NCI-H2029 (cell line): Measurements from ENCODE around the gene GTF3C1.
"Not testable (repeated sequence)": the region's sequence is repeated elsewhere in the genome, so short reads cannot be mapped to it uniquely, and the experiment has no call there.

ENCODE experiments used
- DNase-seq: peaks from one replicate; lab custom pipeline; 2025; lab: John Stamatoyannopoulos, UW

The GTF3C1 gene

DNA sequence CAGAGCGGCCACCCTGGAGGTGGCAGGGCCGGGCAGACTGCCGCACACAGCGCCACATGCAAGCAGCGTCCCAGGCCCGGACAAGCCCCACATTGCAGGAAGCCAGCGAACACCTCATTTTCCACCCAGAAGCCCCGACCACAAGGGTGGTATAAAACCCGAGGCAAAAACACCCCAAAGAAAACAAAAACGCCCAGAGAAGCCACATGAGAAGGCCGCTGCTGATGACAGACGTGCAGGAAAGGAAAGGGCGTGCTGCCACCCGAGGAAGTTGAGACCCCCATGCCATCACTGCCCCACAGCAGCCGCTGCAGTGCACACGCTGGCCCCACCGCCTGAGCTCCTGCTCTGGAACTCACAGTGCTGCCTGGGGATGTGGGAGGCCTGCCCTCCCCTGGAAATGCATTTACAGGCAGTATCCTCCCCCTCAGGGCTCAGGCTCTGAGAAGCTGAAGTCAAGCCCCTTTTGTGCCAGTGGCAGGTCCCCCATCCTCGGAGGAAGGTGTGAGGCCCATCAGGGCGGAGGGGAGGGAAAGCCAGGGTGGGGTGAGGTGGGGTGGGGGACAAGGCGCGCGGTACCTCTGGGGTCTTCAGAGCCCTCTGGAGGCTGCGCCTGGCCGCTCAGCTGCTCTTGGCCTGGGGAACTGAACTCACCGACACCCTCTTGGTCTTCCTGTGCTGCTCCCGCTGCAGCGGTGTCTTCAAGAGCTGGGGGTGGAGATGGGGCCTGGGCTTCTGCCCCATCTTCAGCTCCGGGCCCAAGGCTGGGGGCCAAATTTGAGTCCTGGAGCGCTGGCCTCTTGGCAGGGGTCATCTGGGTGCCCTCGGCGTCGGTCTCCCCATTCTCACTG, 85.7 kb downstream of the GTF3C1 start:
- no peak for DNase-seq

DNA sequence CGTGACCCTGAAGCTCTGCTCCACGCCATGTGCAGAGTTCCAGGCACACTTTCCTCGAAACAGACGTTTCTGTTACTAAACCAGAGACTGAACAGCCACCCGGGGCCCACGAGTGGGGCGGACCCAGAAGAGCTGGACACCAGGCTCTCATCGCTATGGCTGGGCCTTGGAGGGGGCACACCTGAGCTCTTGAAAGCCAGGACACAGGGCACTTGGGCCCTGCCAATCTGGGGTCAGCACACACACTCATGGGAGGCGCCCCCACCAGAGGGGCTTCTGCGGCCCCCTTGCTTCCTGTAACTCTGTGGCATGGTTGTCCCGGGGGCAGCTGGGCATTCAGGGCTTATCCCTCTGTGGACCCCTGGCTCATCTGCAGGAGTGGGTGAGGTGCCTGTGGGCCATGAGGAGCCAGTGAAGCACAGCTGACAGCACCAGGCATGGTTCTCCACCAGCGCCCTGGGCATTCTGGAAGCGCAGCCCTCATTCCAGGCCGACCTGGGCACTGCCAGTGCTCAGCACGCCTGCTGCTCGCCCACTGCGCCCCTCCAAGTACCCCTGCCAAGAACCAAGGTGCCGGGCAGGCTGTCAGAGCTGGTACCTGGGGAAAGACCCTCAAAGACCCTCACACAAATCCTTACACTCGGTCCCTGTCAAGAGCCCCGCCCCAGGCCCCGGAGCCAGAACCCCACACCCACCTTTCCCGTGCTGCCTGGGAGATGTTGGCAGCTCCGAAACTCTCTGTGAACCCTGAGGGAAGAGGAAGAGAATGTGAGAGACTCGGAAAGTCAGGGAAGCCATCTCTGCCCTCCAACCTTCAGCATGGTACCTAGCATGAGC, 86.6 kb downstream of the GTF3C1 start:
- no peak for DNase-seq

DNA sequence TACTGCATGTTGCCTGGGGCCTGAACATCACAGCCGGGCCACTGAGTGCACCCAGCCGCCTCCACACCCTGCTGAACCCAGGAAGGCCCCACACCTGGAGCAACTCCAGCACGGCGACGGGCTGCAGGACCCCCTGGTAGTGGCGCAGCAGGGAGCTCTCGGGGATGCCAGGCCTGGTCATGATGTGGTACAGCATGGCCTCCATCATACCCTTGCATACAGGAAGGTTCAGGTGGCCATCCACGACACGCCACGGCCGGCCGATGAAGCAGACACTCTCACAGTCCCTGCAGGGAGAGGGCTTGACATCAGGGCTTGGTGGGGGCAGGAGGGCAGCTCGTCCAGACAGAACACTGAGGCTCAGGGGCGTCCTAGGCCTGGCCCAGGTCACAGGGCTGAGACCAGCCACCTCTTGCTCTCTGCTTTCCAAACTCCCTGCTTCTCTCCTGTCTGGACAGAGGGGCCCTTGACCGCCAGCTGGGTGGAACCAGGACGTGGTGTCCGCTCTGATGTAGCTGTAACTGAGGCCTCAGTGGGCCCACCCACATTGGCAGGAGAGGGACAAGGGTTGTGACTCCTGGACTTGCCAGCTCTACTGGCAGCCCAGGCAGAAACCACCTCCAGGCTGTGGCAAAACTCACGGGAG, 87.4 kb downstream of the GTF3C1 start:
- no peak for DNase-seq

DNA sequence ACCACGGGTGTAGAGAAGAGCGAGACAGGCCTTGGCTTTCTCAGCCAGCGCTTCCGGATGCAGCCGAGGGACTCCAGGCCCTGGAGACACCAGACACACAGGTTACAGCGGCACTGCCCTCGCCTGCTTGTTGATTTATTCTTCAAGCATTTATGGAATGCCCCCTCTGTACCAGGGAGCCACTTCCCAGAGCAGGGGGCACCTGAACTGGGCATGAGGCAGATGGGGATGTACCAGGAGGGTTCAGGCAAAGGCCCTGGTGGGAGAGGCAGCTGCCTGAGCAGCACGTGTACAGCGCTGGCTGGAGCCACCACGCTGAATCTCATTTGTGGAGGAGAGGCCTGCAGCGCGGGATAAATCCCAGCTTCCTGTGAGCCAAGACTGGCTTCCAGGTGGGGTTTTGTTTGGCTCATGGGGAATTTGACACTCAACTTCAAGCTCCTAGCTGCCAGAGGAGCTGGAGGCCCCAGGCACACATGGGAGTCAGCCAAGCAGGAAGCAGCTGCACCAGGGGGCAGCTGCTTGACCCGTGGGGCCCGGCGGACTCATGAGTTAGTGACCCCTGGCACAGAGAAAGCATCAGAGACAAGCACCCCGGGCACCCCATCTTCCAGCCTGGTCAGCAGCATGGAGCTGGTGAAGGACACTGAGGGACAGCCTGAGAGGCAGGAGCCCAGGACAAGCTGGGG, 88.1 kb downstream of the GTF3C1 start:
- peak; percentile 85 for DNase-seq

DNA sequence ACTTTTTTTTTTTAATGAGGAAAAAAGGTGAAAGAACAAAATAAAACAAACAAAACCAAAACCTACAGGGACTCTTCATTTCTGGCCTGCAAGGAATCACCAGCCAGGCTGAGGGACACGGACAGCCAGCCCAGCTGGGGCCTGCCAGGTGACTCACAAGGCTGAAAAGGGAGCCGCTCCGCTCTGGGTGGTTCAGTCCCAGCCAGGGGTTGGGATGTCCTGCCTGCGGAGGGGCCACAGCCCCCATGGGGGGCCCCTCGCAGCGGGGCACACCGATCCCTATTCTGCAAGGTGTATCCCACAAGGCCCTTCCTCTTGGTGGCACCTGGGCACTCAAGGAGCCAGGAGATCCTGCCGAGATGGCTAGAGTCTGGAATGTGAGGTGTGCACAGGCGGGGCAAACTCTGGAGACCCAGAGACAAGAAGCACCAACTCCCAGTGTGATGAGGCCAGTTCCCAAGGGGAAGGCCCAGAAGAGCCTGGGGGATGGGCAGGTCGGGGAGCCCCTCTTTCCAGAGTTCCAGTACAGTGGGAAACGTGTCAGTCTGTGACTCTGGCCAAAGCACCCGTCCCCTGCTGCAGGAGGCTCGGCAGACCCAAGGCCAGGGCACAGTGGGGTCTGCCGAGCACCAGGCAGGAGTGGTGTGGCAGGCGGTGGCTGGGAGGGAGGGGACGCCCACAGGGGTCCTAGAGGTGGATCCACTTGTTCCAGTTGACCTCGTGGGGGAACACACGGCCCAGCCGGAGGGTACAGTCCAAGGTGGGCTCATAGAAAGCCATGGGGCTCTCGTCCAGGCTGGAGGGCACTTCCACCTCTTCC, 88.8 kb downstream of the GTF3C1 start:
- DNase-seq = no peak

DNA sequence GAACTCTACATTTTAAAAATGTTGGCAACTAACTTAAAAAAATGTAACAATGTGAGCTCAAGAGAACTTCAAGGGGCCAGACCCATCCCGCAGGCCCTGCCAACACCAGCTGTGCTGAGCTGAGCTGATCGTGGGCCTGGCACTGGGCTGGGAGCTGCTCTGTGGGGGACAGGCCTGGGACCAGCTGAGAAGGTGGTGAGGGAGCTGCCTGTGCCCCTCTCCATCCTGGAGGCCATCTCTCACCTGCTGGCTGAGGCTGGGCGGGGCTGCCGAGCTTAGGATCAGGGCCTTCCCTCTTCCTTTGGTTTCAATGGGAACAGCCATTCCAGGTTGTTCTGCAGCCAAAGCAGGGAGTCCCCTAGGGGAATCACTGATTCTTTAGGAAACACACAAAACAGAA, 89.5 kb downstream of the GTF3C1 start:
- DNase-seq = no peak

DNA sequence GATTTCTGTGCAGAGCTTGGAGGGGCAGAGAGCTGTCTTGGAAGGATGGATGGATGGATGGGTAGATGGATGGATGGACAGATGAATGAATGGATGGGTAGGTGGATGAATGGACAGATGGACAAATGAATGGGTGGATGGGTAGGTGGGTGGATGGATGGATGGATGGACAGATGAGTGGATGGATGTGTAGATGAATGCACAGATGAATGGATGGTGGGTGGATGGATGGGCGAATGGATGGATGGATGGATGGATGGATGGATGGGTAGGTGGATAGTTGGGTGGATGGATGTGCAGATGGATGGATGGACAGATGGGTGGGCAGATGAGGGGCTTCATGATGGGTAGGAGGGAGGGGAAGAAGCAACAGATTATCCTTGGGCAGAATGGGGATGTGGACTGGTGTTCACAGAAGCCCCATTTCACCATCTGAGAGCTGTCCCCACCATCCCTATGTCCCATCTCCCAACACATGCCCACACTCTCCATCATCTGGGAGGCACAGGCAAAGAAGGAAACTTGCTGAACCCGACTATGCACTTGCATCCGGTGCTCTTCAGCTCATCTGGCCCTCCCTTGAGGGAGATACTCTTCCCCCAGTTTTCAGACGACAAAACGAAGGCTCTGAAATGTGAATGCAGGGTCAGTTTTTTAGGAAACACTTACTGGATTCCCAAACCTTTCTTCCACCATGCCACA, 90.6 kb downstream of the GTF3C1 start:
- DNase-seq = no peak

DNA sequence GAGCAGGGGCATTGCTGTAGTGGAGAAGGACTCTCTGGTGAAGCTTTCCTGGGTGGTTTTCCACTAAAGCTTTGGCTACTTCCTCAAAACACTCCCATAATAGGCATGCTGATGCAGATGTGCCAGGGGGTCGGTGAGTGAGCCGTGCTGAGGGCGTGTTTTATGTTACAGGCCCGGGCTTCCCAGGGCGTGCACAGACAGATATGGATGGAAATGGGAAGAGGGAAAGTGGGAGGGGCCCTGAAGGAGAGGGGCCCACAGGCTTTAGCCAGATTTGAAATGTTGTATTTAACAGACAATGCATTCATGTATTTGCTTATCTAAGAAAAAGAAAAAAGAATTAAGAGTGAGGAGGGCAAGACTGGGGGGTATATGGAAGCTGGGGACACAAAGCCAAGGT, 91.5 kb downstream of the GTF3C1 start:
- DNase-seq = no peak

DNA sequence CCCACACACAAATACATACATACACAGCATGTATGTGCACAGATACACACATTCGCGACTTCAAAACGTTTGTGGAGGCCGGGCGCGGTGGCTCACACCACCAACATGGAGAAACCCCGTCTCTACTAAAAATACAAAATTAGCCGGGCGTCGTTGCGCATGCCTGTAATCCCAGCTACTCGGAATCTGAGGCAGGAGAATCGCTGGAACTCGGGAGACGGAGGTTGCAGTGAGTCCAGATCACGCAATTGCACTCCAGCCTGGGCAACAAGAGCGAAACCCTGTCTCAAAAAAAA, 92.2 kb downstream of the GTF3C1 start:
- DNase-seq = not testable (repeated sequence)

DNA sequence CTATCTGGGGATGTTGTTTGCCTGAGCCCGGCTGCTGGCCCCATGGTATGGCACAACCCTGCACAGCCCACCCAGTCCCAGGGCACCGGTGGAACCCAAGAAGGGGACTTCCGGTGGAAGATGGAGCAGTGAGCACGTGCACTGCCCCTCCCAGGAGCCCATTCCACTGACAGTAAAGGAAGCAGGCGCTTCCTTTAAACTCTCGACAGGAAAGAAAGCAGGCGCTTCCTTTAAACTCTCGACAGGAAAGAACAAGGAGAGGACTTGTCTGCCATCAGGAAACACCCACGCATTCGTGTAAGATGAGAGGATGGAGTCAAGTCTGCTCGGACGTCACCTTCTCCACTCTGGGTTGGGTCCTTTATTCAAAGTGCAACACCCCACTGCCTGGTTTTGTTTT, 94.0 kb downstream of the GTF3C1 start:
- DNase-seq = no peak

DNA sequence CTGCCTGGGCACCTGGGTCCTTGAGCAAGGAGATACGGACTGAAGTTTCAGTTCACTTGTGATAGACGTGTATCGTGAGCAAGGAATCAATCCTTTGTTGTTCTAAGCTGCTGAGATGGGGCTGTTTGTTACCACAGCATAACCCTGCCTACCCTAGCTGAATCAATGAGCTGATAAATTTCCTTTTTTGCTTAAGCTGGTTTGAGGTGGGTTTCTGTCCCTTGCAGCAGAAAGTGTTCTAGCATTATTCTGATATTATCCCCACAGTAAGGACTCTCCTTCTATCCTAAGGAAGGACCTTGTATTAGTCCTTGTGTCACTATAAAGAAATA, 96.3 kb downstream of the GTF3C1 start:
- no peak for DNase-seq

DNA sequence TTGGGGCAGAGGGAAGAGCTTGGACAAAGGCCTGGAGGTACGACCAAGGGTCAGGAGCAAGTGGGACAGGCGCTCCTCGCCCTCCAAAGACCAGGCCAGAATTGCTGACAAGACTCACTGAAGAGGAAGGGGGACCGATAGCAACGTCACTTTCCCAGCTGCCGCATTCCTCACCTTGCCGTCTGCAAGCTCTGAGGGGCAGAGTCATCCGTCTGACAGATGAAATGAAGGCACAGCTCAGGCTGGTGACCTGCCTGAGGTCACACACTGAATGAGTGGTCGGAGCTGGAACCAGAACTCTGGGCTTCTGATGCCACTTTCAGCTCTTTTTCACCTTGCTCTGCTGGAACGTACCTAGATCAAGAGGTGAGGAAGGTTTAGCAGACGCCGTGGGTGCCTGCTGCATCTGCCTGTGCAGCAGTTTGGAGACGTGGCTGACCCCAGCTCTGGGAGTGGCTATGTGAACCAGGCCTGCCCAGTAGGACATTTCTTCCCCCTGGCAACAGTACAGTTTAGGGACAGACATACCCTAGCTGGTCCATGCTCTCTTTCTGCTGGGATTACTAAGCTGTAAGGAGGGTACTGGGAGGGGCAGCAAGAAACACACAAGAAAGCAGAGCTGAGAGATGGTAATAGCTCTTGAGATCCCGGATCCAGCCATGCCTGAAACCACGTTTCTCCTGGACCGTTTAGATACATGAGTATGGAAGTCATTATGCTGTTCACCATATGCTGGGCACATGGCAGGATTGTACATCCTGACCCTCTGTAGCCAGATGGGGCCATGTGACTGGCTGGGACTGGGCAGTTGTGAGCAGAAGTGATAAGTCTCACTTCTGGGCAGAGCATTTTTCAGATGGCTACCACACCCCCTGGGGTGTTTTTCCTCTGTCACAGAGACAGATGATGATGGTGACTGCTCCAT, 96.9 kb downstream of the GTF3C1 start:
- DNase-seq = no peak

DNA sequence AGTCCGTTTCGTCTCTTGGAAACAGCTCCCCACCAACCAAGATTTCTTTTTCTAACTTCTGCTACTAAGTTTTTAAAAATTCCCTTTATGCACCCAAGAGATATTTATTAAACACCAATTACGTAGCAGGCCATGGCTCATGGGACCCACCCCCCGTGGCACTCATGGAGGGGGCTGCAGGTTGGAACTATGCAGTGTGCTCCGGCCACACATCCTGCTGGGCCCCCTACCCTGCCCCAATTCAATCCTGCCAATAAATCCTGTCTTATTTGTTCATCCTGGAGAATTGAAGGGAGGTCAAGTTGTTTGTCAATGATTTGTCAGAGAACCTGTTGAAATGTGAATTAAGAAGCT, 99.5 kb downstream of the GTF3C1 start:
- no peak for DNase-seq

DNA sequence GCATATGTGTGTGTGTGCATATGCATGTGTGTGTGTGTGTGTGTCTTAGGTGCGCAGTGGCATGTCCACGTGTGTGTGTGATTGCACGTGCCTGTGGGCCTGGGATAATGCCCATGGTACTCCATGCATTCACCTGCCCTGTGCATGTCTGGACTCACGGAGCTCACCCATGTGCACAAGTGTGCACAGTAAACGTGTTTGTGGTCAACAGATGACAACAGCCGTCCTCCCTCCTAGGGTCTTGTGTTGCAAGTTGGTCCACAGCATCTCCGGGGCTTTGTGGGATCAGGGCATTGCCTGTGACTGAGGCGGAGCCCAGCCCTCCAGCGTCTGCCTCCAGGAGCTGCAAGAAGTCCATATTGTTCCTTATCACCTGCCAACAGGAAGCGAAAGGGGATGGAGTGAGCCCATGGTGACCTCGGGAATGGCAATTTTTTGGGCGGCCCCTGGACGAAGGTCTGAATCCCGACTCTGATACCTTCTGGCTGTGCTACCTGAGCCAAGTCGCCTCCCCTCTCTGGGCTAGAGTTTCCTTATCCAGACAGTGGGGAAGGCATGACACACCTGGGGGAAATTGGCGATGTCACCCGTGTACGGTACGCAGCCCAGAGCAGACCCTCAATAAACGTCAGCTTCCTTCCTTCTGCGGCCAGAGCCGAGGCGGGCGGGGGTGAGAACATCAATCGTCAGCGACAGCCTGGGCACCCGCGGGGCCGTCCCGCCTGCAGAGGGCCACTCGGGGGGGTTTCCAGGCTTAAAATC, 100.1 kb downstream of the GTF3C1 start:
- DNase-seq = no peak

DNA sequence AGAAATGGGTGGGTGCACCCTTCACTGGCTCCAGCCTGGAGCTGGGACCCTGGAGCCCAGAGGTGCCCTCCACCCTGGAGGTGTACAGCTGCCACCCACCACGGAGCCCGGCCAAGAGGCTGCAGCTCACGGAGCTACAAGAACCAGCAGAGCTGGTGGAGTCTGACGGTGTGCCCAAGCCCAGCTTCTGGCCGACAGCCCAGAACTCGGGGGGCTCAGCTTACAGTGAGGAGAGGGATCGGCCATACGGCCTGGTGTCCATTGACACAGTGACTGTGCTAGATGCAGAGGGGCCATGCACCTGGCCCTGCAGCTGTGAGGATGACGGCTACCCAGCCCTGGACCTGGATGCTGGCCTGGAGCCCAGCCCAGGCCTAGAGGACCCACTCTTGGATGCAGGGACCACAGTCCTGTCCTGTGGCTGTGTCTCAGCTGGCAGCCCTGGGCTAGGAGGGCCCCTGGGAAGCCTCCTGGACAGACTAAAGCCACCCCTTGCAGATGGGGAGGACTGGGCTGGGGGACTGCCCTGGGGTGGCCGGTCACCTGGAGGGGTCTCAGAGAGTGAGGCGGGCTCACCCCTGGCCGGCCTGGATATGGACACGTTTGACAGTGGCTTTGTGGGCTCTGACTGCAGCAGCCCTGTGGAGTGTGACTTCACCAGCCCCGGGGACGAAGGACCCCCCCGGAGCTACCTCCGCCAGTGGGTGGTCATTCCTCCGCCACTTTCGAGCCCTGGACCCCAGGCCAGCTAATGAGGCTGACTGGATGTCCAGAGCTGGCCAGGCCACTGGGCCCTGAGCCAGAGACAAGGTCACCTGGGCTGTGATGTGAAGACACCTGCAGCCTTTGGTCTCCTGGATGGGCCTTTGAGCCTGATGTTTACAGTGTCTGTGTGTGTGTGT, 100.9 kb downstream of the GTF3C1 start:
- DNase-seq = peak; percentile 92

DNA sequence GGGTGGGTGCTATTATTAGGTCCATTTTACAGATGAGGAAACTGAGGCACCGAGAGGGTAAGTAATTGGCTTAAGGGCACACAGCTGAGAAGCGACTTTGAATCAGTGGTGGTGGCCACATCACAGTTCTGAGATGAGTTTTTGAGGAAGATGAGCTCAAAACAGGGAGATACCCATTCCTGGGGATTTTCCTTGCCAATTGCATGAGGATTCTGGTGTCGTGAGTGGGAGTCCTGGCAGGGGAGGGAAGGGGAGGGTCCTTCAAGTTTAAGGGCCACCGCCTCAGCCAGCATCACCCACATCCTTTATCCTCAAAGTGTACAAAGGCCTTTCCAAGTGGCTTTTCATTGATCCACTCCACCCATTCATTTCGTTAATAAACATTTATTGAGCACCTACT, 102.4 kb downstream of the GTF3C1 start:
- no peak for DNase-seq

DNA sequence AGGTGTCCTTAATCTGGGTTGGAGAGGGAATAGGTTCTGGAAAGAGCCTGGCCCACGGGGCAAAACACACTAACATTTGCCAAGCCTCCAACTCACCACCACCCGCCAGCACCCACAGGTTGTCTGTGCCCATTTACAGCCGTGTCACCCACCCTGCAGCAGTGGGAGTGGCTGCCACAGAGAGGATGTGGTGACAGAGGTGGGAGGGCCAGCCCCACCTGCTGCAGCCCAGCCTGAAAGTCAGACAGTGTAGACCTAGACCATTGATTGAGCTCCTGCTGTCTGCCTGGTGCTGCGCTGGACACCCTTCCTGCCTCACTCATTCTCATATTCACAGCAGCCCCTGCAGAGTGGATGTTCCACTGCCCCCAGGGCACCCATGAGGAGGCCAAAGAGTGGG, 103.0 kb downstream of the GTF3C1 start:
- no peak for DNase-seq

DNA sequence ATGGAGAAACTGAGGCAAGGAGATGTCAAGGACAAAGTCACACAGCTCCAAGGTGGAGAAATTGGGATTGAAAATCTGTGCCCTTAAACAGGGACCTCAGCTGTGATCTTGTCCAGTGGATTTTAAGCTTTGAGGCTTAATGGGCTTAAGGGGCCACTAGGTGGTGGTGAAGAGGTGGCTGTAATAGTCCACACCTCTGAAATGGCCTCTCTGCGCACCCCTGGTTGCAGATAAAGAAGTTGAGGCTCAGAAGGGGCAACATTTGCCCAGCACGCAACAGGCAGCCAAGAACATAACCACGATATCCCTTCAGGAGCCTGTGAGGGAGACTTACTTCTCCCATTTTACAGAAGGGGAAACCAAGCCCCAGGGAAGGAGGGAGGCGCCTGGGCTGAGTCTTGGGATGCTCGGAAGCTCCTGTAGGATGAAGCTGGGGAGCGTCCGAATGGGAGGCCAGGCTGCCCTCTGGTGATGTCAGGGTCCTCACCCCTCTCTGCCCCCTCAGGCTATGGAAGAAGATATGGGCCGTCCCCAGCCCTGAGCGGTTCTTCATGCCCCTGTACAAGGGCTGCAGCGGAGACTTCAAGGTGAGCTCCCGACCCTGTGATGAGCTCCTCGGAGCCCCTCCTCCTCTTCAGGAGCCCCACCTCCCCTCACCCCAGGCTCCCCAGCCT, 104.1 kb downstream of the GTF3C1 start:
- DNase-seq = no peak
